ENCODE data around the gene CLNK. TPM values are rescaled to one million over a fixed set of nuclear protein-coding genes. Genes with fewer than 3 reads are reported as not detected.
A peak's percentile ranks its signal among the peaks of the same experiment; 100 is the strongest.

CLNK gene
- total and polyA plus RNA-seq, 4 donors, result under 0.01 to 0.01 (median under 0.01) TPM; not detected in 1

GRCh38 chr4:10698172-10698571 is 13.6 kb upstream of the CLNK start:
- no peak for TF ChIP-seq GABPA (IDR thresholded peaks at IDR 0.05 in 1 of 2, conservative IDR thresholded peaks at IDR 0.05 in 1 of 2)
- no peak for TF ChIP-seq NR2F2 (IDR thresholded peaks at IDR 0.05)
- TF ChIP-seq ATF3 (IDR thresholded peaks at IDR 0.05), result no peak
- no peak for TF ChIP-seq MAX (IDR thresholded peaks at IDR 0.05)
- TF ChIP-seq HNF4A (conservative IDR thresholded peaks at IDR 0.05), result peak in 1 of 2 donors; percentile 26
- Histone ChIP-seq H3K4me3 (ENCODE audit: low read depth in 1 of 3, low read length in 3 of 3) (no peak overlapping the region), H3K27ac (ENCODE audit: low read depth in 1 of 2, low read length in 2 of 2) (no peak overlapping the region), H3K27me3 (ENCODE audit: control insufficient read depth in 4 of 4, insufficient read depth in 4 of 4, low read length in 3 of 4) (peaks cover 0 to 3% (median 0%) of the 10 kb centered on the region in 4 donors), H3K36me3 (ENCODE audit: control insufficient read depth in 4 of 4, insufficient read depth in 3 of 4, low read depth in 1 of 4, low read length in 3 of 4) (no peaks in the 10 kb centered on the region), H3K4me1 (ENCODE audit: control insufficient read depth in 4 of 4, insufficient read depth in 4 of 4, low read length in 3 of 4) (no peaks in the 10 kb centered on the region), H3K9me3 (ENCODE audit: control insufficient read depth in 4 of 4, low read length in 3 of 4) (peaks cover 0 to 4% (median 0%) of the 10 kb centered on the region in 4 donors), H3K9ac (ENCODE audit: low read depth in 1 of 2, low read length in 2 of 2) (no peak overlapping the region)
- WGBS, result 26% methylated on average over 1 of the region's 1 CpG
- no peak for DNase-seq (ENCODE audit: low spot score)

GRCh38 chr4:10697086-10697485 is 12.5 kb upstream of the CLNK start:
- Histone ChIP-seq H3K9ac (ENCODE audit: low read depth in 1 of 2, low read length in 2 of 2) (no peak overlapping the region), H3K27ac (ENCODE audit: low read depth in 1 of 2, low read length in 2 of 2) (no peak overlapping the region), H3K4me1 (ENCODE audit: control insufficient read depth in 4 of 4, insufficient read depth in 4 of 4, low read length in 3 of 4) (no peaks in the 10 kb centered on the region), H3K4me3 (ENCODE audit: low read depth in 1 of 3, low read length in 3 of 3) (no peak overlapping the region), H3K9me3 (ENCODE audit: control insufficient read depth in 4 of 4, low read length in 3 of 4) (peaks cover 0 to 4% (median 0%) of the 10 kb centered on the region in 4 donors), H3K36me3 (ENCODE audit: control insufficient read depth in 4 of 4, insufficient read depth in 3 of 4, low read depth in 1 of 4, low read length in 3 of 4) (no peaks in the 10 kb centered on the region), H3K27me3 (ENCODE audit: control insufficient read depth in 4 of 4, insufficient read depth in 4 of 4, low read length in 3 of 4) (peaks cover 0 to 3% (median 0%) of the 10 kb centered on the region in 4 donors)
- no peak for DNase-seq (ENCODE audit: low spot score)
- TF ChIP-seq GABPA (IDR thresholded peaks at IDR 0.05 in 1 of 2, conservative IDR thresholded peaks at IDR 0.05 in 1 of 2), result no peak
- TF ChIP-seq HNF4G (IDR thresholded peaks at IDR 0.05), result no peak
- TF ChIP-seq YY1 (IDR thresholded peaks at IDR 0.05), result no peak
- TF ChIP-seq ATF3 (IDR thresholded peaks at IDR 0.05), result no peak
- TF ChIP-seq CTCF (IDR thresholded peaks at IDR 0.05; ENCODE audit: low read depth, low read length, missing input control), result no peak
- no peak for TF ChIP-seq SP1 (IDR thresholded peaks at IDR 0.05)
- no peak for TF ChIP-seq MAX (IDR thresholded peaks at IDR 0.05)
- no peak for TF ChIP-seq EGR1 (IDR thresholded peaks at IDR 0.05; ENCODE audit: low read depth in 2 of 2)
- TF ChIP-seq REST (IDR thresholded peaks at IDR 0.05), result no peak
- TF ChIP-seq FOXA1 (IDR thresholded peaks at IDR 0.05), result no peak
- TF ChIP-seq TAF1 (conservative IDR thresholded peaks at IDR 0.05), result no peak
- no peak for TF ChIP-seq RXRA (IDR thresholded peaks at IDR 0.05)
- no peak for TF ChIP-seq RAD21 (IDR thresholded peaks at IDR 0.05)
- no peak for TF ChIP-seq FOXA2 (IDR thresholded peaks at IDR 0.05)
- TF ChIP-seq JUND (IDR thresholded peaks at IDR 0.05), result no peak
- TF ChIP-seq ZBTB33 (IDR thresholded peaks at IDR 0.05), result no peak
- WGBS, result 73% methylated on average over 5 of the region's 5 CpGs
